Measurements from ENCODE around the gene MIGA2. TPM values are rescaled to one million over a fixed set of nuclear protein-coding genes. Genes with fewer than 3 reads are reported as not detected.

The MIGA2 gene
- total and polyA plus RNA-seq, 2 donors (not counting 1 experiment from before 2014, with no cell fraction given): 62.1 to 78.1 TPM

DNA sequence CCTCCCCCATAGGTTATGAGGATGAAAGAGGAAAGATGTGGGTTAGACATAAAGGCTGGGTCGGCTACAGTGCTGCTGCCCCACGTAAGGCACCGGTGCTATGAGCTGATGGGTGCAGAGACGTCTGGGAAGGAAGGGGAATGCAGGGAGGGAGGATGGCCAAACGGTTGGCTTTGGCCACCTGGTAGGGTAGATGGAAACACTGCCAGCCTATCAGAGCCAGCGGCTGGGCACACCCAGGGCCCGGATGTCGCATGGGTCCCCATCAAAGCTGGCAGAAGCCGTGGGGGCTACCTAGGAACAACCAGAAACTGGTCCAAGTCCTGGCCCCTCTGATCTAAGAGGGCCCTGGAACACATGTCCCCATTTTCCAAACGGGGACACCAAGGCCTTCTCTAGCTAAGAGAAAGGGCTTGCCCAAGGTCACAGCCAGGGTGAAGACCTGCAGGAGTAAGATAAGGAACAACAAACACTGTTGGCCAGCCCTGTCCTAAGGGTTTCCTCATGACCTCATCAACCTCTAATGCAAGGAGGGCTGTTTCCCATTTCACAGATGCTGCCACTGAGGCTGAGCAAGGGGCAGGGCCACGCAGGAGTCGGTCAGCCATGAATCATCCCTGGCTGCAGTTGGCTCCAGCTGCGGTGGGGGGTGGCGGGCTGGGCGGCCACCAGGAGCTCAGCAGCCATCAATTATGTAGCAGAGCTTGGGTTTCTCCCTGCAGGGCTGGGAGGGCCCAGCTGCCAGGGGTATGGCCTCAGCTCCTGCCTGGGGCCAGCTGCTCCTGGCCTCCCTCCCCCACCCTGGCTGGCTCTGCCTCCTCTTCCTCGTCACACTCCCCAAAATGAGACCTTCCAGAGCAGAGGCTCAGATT is 13.2 kb upstream of the MIGA2 start:
- no peak for ATAC-seq (ENCODE audit: low read depth)
- TF ChIP-seq, protein P1, sequence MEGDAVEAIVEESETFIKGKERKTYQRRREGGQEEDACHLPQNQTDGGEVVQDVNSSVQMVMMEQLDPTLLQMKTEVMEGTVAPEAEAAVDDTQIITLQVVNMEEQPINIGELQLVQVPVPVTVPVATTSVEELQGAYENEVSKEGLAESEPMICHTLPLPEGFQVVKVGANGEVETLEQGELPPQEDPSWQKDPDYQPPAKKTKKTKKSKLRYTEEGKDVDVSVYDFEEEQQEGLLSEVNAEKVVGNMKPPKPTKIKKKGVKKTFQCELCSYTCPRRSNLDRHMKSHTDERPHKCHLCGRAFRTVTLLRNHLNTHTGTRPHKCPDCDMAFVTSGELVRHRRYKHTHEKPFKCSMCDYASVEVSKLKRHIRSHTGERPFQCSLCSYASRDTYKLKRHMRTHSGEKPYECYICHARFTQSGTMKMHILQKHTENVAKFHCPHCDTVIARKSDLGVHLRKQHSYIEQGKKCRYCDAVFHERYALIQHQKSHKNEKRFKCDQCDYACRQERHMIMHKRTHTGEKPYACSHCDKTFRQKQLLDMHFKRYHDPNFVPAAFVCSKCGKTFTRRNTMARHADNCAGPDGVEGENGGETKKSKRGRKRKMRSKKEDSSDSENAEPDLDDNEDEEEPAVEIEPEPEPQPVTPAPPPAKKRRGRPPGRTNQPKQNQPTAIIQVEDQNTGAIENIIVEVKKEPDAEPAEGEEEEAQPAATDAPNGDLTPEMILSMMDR (IDR thresholded peaks at IDR 0.05): no peak
- TF ChIP-seq EZH2 (IDR thresholded peaks at IDR 0.05; ENCODE audit: borderline replicate concordance, insufficient read depth, low read depth, low read length, poor library complexity, severe bottlenecking): no peak
- no peaks in the 10 kb centered on the region for H3K27me3 ChIP-seq (replicated peaks in 1 of 4; ENCODE audit: control extremely low read depth in 1 of 4, control insufficient read depth in 3 of 4, insufficient read depth in 4 of 4, low read length in 3 of 4)
- no peaks in the 10 kb centered on the region for H3K9me3 ChIP-seq (ENCODE audit: control extremely low read depth in 1 of 3, control insufficient read depth in 2 of 3, insufficient read depth in 1 of 3, low read length in 2 of 3)
- POLR2A ChIA-PET: interaction anchor here (0.7 kb wide), 1 partner anchor 40 kb away, joined by 5 read pairs; no protein-coding TSS in a partner anchor
- CTCF ChIA-PET: interaction anchor here (1.4 to 1.9 kb wide), 2 partner anchors 18 to 20 kb away, joined by 4 to 6 read pairs; no protein-coding TSS in a partner anchor
- no peak overlapping the region for H3K27ac ChIP-seq (ENCODE audit: low read length in 2 of 2)
- Mint-ChIP-seq H3K9me3 (ENCODE audit: insufficient read depth) (no peaks in the 10 kb centered on the region), H3K4me1 (peaks cover 33% of the 10 kb centered on the region), H3K27ac (peak overlapping the region; percentile 17), H3K27me3 (no peaks in the 10 kb centered on the region), H3K4me3 (no peak overlapping the region)
- peaks cover 0 to 2% of the 10 kb centered on the region in 2 experiments for H3K36me3 ChIP-seq (replicated peaks in 1 of 2; ENCODE audit: control extremely low read depth in 1 of 2, control insufficient read depth in 1 of 2, extremely low read depth in 1 of 2, insufficient read depth in 2 of 2, low read length in 1 of 2)
- peak; percentile 5 for DNase-seq
- peaks cover 33% of the 10 kb centered on the region for H4K20me1 ChIP-seq (ENCODE audit: control insufficient read depth, insufficient read depth, low read length, poor library complexity, severe bottlenecking)
- peaks cover 42% of the 10 kb centered on the region for H3K79me2 ChIP-seq (ENCODE audit: control insufficient read depth, insufficient read depth, low read length)
- no peak overlapping the region for H3K4me3 ChIP-seq (ENCODE audit: control extremely low read depth in 1 of 5, extremely low read depth in 1 of 5, insufficient read depth in 1 of 5, low read depth in 2 of 5, low read length in 4 of 5)
- no peak overlapping the region for H3K4me2 ChIP-seq (replicated peaks; ENCODE audit: low read depth, low read length, poor library complexity, severe bottlenecking)
- H3K9ac ChIP-seq (ENCODE audit: low read length): no peak overlapping the region
- intact Hi-C loops (cut with micrococcal nuclease): no loop called here
- no peak overlapping the region for H2AFZ ChIP-seq (ENCODE audit: insufficient read depth, low read depth, low read length, poor library complexity, severe bottlenecking)
- peaks cover 11 to 31% of the 10 kb centered on the region in 2 donors for H3K4me1 ChIP-seq (ENCODE audit: control insufficient read depth in 2 of 2, insufficient read depth in 2 of 2, low read length in 2 of 2)
- WGBS (ENCODE audit: insufficient coverage): 95% methylated on average over 16 of the region's 16 CpGs

DNA sequence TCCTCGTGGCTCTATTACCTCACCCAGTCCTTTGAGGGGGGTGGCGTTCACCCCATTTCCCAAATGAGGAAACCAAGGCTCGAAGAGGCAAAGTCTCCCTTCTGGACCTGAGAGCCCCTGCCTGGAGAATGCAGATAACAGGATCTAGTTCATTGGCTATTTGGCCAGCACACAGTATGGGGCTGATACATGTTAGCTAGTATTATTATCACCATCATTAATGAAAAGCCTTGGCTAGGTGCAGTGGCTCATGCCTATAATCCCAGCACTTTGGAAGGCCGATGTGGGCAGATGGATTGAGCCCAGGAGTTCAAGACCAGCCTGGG is 12.6 kb upstream of the MIGA2 start:
- H3K27ac ChIP-seq (ENCODE audit: low read length in 2 of 2): no peak overlapping the region
- Mint-ChIP-seq H3K9me3 (ENCODE audit: insufficient read depth) (no peaks in the 10 kb centered on the region), H3K27ac (no peak overlapping the region), H3K4me1 (peaks cover 33% of the 10 kb centered on the region), H3K27me3 (no peaks in the 10 kb centered on the region), H3K4me3 (no peak overlapping the region)
- ChIA-PET CTCF (no interaction called here), POLR2A (interaction anchor here (0.7 kb wide), 1 partner anchor 39 kb away, joined by 5 read pairs; no protein-coding TSS in a partner anchor)
- H3K9ac ChIP-seq (ENCODE audit: low read length): no peak overlapping the region
- WGBS (ENCODE audit: insufficient coverage): 100% methylated on average over 2 of the region's 4 CpGs
- peaks cover 33% of the 10 kb centered on the region for H4K20me1 ChIP-seq (ENCODE audit: control insufficient read depth, insufficient read depth, low read length, poor library complexity, severe bottlenecking)
- TF ChIP-seq, protein P1 (IDR thresholded peaks at IDR 0.05): no peak
- no peak for TF ChIP-seq EZH2 (IDR thresholded peaks at IDR 0.05; ENCODE audit: borderline replicate concordance, insufficient read depth, low read depth, low read length, poor library complexity, severe bottlenecking)
- no peaks in the 10 kb centered on the region for H3K27me3 ChIP-seq (replicated peaks in 1 of 4; ENCODE audit: control extremely low read depth in 1 of 4, control insufficient read depth in 3 of 4, insufficient read depth in 4 of 4, low read length in 3 of 4)
- ATAC-seq (ENCODE audit: low read depth) (no peak), DNase-seq (peak; percentile 9)
- intact Hi-C loops (cut with micrococcal nuclease): no loop called here
- peaks cover 0 to 2% of the 10 kb centered on the region in 2 experiments for H3K36me3 ChIP-seq (replicated peaks in 1 of 2; ENCODE audit: control extremely low read depth in 1 of 2, control insufficient read depth in 1 of 2, extremely low read depth in 1 of 2, insufficient read depth in 2 of 2, low read length in 1 of 2)
- peaks cover 11 to 31% of the 10 kb centered on the region in 2 donors for H3K4me1 ChIP-seq (ENCODE audit: control insufficient read depth in 2 of 2, insufficient read depth in 2 of 2, low read length in 2 of 2)
- H2AFZ ChIP-seq (ENCODE audit: insufficient read depth, low read depth, low read length, poor library complexity, severe bottlenecking): no peak overlapping the region
- H3K9me3 ChIP-seq (ENCODE audit: control extremely low read depth in 1 of 3, control insufficient read depth in 2 of 3, insufficient read depth in 1 of 3, low read length in 2 of 3): no peaks in the 10 kb centered on the region
- no peak overlapping the region for H3K4me2 ChIP-seq (replicated peaks; ENCODE audit: low read depth, low read length, poor library complexity, severe bottlenecking)
- peaks cover 42% of the 10 kb centered on the region for H3K79me2 ChIP-seq (ENCODE audit: control insufficient read depth, insufficient read depth, low read length)
- H3K4me3 ChIP-seq (ENCODE audit: control extremely low read depth in 1 of 5, extremely low read depth in 1 of 5, insufficient read depth in 1 of 5, low read depth in 2 of 5, low read length in 4 of 5): no peak overlapping the region

Measured in B cell (primary cell).